GM23338 (cell line): Measurements from ENCODE around the gene BCKDK. TPM values are rescaled to one million over a fixed set of nuclear protein-coding genes. Genes with fewer than 3 reads are reported as not detected.

Source experiments
- ATAC-seq: fragments of 200-7000 bp; cut with Tn5 transposase; 3 replicates; pipeline ENCODE4 v1.9.1; 2020
- DNase-seq: peaks from one replicate; pipeline ENCODE4 v3.0.0-alpha.2; 2015; ENCODE audit warnings: low spot score
- H2AFZ ChIP-seq: fragments of 200-600 bp; sonication (generic); 2 replicates; pipeline ENCODE4 v1.8.0; 2016; ENCODE audit warnings: antibody characterized with exemption, mild to moderate bottlenecking, moderate library complexity
- H3F3A ChIP-seq: fragments of 200-600 bp; sonication (generic); replicated peaks from 2 replicates; pipeline ENCODE4 v1.8.0; 2017; ENCODE audit warnings: antibody characterized with exemption, mixed run types, low read depth
- H3K27ac ChIP-seq: fragments of 200-600 bp; sonication (generic); 2 replicates; pipeline ENCODE4 v1.6.1; 2016; ENCODE audit warnings: low read depth
- H3K27me3 ChIP-seq: fragments of 200-600 bp; sonication (generic); 2 replicates; pipeline ENCODE4 v1.8.0; 2016; ENCODE audit warnings: mild to moderate bottlenecking, mixed run types, moderate library complexity; ENCODE audit not compliant: insufficient read depth
- H3K36me3 ChIP-seq: fragments of 200-600 bp; sonication (generic); 2 replicates; pipeline ENCODE4 v1.8.0; 2016; ENCODE audit warnings: mild to moderate bottlenecking; ENCODE audit not compliant: insufficient read depth
- H3K4me1 ChIP-seq: fragments of 200-600 bp; sonication (generic); 2 replicates; pipeline ENCODE4 v1.8.0; 2016; ENCODE audit warnings: mild to moderate bottlenecking, moderate library complexity; ENCODE audit not compliant: insufficient read depth
- H3K4me2 ChIP-seq: fragments of 200-600 bp; sonication (generic); 2 replicates; pipeline ENCODE4 v1.7.1; 2017; ENCODE audit warnings: mixed run types
- H3K4me3 ChIP-seq: fragments of 200-600 bp; sonication (generic); 2 replicates; pipeline ENCODE4 v1.6.1; 2016; ENCODE audit warnings: mixed run types
- H3K79me2 ChIP-seq: fragments of 200-600 bp; sonication (generic); replicated peaks from 2 replicates; pipeline ENCODE4 v1.8.0; 2017; ENCODE audit warnings: mild to moderate bottlenecking; ENCODE audit not compliant: insufficient read depth
- H3K9me2 ChIP-seq: fragments of 200-600 bp; sonication (generic); 2 replicates; pipeline ENCODE4 v1.8.0; 2017; ENCODE audit not compliant: insufficient read depth
- H4K20me1 ChIP-seq: fragments of 200-600 bp; sonication (generic); replicated peaks from 2 replicates; pipeline ENCODE4 v1.8.0; 2017; ENCODE audit warnings: mild to moderate bottlenecking; ENCODE audit not compliant: insufficient read depth
- H3K27ac Mint-ChIP-seq: 2 replicates; pipeline ENCODE4 v1.8.0; 2020; ENCODE audit warnings: inconsistent platforms, mild to moderate bottlenecking, moderate library complexity, mixed read lengths
- H3K27me3 Mint-ChIP-seq: 3 replicates; pipeline ENCODE4 v1.8.0; 2022; ENCODE audit warnings: low read depth, mild to moderate bottlenecking, moderate library complexity, mixed read lengths, inconsistent platforms; ENCODE audit not compliant: insufficient read depth, poor library complexity
- H3K36me3 Mint-ChIP-seq: 3 replicates; pipeline ENCODE4 v1.8.0; 2021; ENCODE audit warnings: low read depth, mild to moderate bottlenecking, inconsistent platforms, moderate library complexity, mixed read lengths
- H3K4me1 Mint-ChIP-seq: 3 replicates; pipeline ENCODE4 v1.8.0; 2020; ENCODE audit warnings: mild to moderate bottlenecking, inconsistent platforms, mixed read lengths
- H3K4me3 Mint-ChIP-seq: 3 replicates; pipeline ENCODE4 v1.8.0; 2021; ENCODE audit warnings: moderate library complexity, mild to moderate bottlenecking, inconsistent platforms, mixed read lengths
- H3K9me3 Mint-ChIP-seq: 3 replicates; pipeline ENCODE4 v1.8.0; 2020; ENCODE audit warnings: moderate library complexity, mild to moderate bottlenecking, inconsistent platforms, mixed read lengths
- CREB1 ChIP-seq: fragments of 250-450 bp; sonication (Bioruptor Pico); IDR thresholded peaks from 2 replicates; pipeline ENCODE4 v1.5.0; 2020; ENCODE audit warnings: low read depth, mild to moderate bottlenecking, moderate library complexity
- EZH2 ChIP-seq: fragments of 200-600 bp; sonication (generic); IDR thresholded peaks from one replicate; pipeline ENCODE4 v1.8.0; 2017; ENCODE audit warnings: antibody characterized with exemption, mild to moderate bottlenecking, low read depth; ENCODE audit not compliant: unreplicated experiment
- EZH2phosphoT487 ChIP-seq: fragments of 200-600 bp; sonication (generic); IDR thresholded peaks from one replicate; pipeline ENCODE4 v1.8.1; 2018; ENCODE audit warnings: antibody characterized with exemption; ENCODE audit not compliant: unreplicated experiment
- JUNB ChIP-seq: IDR thresholded peaks from one replicate; pipeline ENCODE4 v1.6.1; 2016; ENCODE audit warnings: antibody characterized with exemption; ENCODE audit not compliant: unreplicated experiment
- NANOG ChIP-seq: IDR thresholded peaks from 2 replicates; pipeline ENCODE4 v1.6.1; 2016; ENCODE audit warnings: antibody characterized with exemption, borderline replicate concordance
- POLR2AphosphoS5 ChIP-seq: IDR thresholded peaks from 2 replicates; pipeline ENCODE4 v1.6.1; 2016; ENCODE audit warnings: antibody characterized with exemption, low read depth
- ZNF114 ChIP-seq: fragments of 250-450 bp; sonication (Bioruptor Pico); IDR thresholded peaks from 2 replicates; pipeline ENCODE4 v1.5.0; 2020; ENCODE audit warnings: mild to moderate bottlenecking, moderate library complexity
- polyA plus RNA-seq: library from polyadenylated mRNA; unstranded; fragments of >200 nt; fragmentation: Nextera tagmentation; extraction: Ambion mirVana; gene quantifications from 2 replicates; pipeline ENCODE4 v1.2.1, GENCODE V29; 2016
- total RNA-seq: library from RNA; depleted of rRNA; stranded (reverse); fragments of >200 nt; shearing (Covaris generic); gene quantifications from 2 replicates; pipeline ENCODE4 v1.2.3, GENCODE V29; 2014
- TF ChIP-seq, protein P1 (sequence below): IDR thresholded peaks from one replicate; pipeline ENCODE4 v1.6.1; 2018; ENCODE audit warnings: antibody characterized with exemption; ENCODE audit not compliant: unreplicated experiment
- TF ChIP-seq, protein P2 (sequence below): IDR thresholded peaks from 2 replicates; pipeline ENCODE4 v1.6.1; 2016; ENCODE audit warnings: antibody characterized with exemption
- TF ChIP-seq, protein P3 (sequence below), 2 experiments: fragments of 200-600 bp in 1 of 2; sonication (generic) in 1 of 2; conservative IDR thresholded peaks; 2 replicates each; pipeline versions ENCODE4 v1.5.1 to v1.6.1; 2016 to 2017; ENCODE audit warnings: antibody characterized with exemption in 2 of 2, low read depth in 2 of 2, mild to moderate bottlenecking in 2 of 2, moderate library complexity in 1 of 2

Gene BCKDK
- total and polyA plus RNA-seq, 2 experiments from 2014 or later: 36.1 to 58.9 TPM

DNA sequence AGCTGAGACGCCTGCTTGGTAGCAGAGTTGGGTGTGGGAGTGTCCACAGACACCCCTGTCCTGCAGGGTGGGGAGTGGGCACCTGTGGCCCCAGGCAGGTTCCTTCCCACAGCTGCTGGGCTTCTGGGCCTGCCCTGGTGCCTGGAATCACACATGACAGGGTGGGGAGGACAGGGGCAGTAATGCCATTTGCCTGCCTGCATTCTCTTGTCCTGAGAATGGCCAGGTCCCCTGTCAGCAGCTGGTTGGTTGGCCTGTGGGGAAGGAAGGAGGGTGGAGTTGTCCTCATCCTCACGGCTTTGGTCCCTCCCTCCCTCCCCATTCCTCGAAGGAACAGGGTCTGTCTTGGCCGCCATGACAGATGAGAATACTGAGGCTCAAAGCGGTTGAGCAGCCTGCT lies 24.6 kb upstream of the BCKDK start:
- peaks cover 13% of the 10 kb centered on the region for H3K27me3 Mint-ChIP-seq
- no peaks in the 10 kb centered on the region for H3K9me3 Mint-ChIP-seq
- ATAC-seq (no peak), DNase-seq (no peak)
- Histone ChIP-seq H3K4me1 (no peaks in the 10 kb centered on the region), H3K79me2 (no peaks in the 10 kb centered on the region), H3K9me2 (no peaks in the 10 kb centered on the region), H3K36me3 (no peaks in the 10 kb centered on the region), H3K4me3 (no peak overlapping the region), H4K20me1 (no peaks in the 10 kb centered on the region; the same call in 1 of the 2 replicates), H3K27ac (no peak overlapping the region), H3K4me2 (no peak overlapping the region), H3K27me3 (no peaks in the 10 kb centered on the region), H3F3A (no peaks in the 10 kb centered on the region), H2AFZ (no peak overlapping the region)
- peaks cover 5% of the 10 kb centered on the region; the same call in 1 of the 3 replicates for H3K4me1 Mint-ChIP-seq
- H3K36me3 Mint-ChIP-seq: peaks cover 32% of the 10 kb centered on the region
- H3K4me3 Mint-ChIP-seq: no peak overlapping the region; the same call in 2 of the 3 replicates
- TF ChIP-seq NANOG: no peak
- TF ChIP-seq, protein P1, sequence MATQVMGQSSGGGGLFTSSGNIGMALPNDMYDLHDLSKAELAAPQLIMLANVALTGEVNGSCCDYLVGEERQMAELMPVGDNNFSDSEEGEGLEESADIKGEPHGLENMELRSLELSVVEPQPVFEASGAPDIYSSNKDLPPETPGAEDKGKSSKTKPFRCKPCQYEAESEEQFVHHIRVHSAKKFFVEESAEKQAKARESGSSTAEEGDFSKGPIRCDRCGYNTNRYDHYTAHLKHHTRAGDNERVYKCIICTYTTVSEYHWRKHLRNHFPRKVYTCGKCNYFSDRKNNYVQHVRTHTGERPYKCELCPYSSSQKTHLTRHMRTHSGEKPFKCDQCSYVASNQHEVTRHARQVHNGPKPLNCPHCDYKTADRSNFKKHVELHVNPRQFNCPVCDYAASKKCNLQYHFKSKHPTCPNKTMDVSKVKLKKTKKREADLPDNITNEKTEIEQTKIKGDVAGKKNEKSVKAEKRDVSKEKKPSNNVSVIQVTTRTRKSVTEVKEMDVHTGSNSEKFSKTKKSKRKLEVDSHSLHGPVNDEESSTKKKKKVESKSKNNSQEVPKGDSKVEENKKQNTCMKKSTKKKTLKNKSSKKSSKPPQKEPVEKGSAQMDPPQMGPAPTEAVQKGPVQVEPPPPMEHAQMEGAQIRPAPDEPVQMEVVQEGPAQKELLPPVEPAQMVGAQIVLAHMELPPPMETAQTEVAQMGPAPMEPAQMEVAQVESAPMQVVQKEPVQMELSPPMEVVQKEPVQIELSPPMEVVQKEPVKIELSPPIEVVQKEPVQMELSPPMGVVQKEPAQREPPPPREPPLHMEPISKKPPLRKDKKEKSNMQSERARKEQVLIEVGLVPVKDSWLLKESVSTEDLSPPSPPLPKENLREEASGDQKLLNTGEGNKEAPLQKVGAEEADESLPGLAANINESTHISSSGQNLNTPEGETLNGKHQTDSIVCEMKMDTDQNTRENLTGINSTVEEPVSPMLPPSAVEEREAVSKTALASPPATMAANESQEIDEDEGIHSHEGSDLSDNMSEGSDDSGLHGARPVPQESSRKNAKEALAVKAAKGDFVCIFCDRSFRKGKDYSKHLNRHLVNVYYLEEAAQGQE: no peak
- TF ChIP-seq, protein P2, sequence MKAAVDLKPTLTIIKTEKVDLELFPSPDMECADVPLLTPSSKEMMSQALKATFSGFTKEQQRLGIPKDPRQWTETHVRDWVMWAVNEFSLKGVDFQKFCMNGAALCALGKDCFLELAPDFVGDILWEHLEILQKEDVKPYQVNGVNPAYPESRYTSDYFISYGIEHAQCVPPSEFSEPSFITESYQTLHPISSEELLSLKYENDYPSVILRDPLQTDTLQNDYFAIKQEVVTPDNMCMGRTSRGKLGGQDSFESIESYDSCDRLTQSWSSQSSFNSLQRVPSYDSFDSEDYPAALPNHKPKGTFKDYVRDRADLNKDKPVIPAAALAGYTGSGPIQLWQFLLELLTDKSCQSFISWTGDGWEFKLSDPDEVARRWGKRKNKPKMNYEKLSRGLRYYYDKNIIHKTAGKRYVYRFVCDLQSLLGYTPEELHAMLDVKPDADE: no peak
- no peak for TF ChIP-seq POLR2AphosphoS5
- no peak for TF ChIP-seq ZNF114 (CRISPR knock-in tag)
- no peak for TF ChIP-seq CREB1 (CRISPR knock-in tag)
- no peak for TF ChIP-seq JUNB
- TF ChIP-seq, protein P3, sequence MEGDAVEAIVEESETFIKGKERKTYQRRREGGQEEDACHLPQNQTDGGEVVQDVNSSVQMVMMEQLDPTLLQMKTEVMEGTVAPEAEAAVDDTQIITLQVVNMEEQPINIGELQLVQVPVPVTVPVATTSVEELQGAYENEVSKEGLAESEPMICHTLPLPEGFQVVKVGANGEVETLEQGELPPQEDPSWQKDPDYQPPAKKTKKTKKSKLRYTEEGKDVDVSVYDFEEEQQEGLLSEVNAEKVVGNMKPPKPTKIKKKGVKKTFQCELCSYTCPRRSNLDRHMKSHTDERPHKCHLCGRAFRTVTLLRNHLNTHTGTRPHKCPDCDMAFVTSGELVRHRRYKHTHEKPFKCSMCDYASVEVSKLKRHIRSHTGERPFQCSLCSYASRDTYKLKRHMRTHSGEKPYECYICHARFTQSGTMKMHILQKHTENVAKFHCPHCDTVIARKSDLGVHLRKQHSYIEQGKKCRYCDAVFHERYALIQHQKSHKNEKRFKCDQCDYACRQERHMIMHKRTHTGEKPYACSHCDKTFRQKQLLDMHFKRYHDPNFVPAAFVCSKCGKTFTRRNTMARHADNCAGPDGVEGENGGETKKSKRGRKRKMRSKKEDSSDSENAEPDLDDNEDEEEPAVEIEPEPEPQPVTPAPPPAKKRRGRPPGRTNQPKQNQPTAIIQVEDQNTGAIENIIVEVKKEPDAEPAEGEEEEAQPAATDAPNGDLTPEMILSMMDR (conservative IDR thresholded peaks at IDR 0.05; ENCODE audit: low read depth in 2 of 2): no peak
- TF ChIP-seq EZH2phosphoT487: no peak
- no peak for TF ChIP-seq EZH2
- H3K27ac Mint-ChIP-seq: no peak overlapping the region

DNA sequence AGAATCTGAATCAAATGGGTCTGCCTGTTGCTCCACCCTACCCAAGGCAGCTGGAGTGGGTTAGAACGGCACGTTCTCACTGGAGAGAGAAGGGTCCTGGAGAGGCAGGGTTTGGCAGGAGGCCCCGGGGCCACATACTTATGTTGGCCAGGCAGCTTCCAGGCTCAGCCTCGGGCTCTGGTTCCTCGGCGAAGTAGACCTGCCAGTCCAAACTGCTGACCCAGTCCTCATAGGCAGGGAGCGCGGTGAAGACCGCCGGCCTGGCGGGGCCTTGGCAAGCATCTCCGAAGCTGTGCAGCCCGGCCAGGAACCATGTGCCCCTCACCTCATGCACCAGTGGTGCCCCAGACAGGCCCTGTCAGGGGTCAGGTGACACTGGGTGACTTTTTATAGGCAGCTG lies 24.2 kb upstream of the BCKDK start:
- no peaks in the 10 kb centered on the region; the same call in 1 of the 2 replicates for H4K20me1 ChIP-seq
- H3K4me1 Mint-ChIP-seq: peaks cover 5% of the 10 kb centered on the region; the same call in 1 of the 3 replicates
- H3K4me3 Mint-ChIP-seq: no peak overlapping the region
- peaks cover 12% of the 10 kb centered on the region for H3K27me3 Mint-ChIP-seq
- no peaks in the 10 kb centered on the region for H3K36me3 ChIP-seq
- H3K79me2 ChIP-seq: no peaks in the 10 kb centered on the region
- TF ChIP-seq ZNF114 (CRISPR knock-in tag) (no peak), EZH2 (no peak), CREB1 (CRISPR knock-in tag) (no peak), NANOG (no peak)
- H3K27ac Mint-ChIP-seq: no peak overlapping the region
- ATAC-seq (no peak), DNase-seq (no peak)
- H3K4me3 ChIP-seq: no peak overlapping the region
- H3F3A ChIP-seq: no peaks in the 10 kb centered on the region
- peaks cover 28% of the 10 kb centered on the region for H3K36me3 Mint-ChIP-seq
- no peaks in the 10 kb centered on the region for H3K9me3 Mint-ChIP-seq
- H3K4me2 ChIP-seq: no peak overlapping the region
- no peaks in the 10 kb centered on the region for H3K27me3 ChIP-seq
- no peak overlapping the region for H2AFZ ChIP-seq
- H3K27ac ChIP-seq: no peak overlapping the region
- H3K9me2 ChIP-seq: no peaks in the 10 kb centered on the region
- H3K4me1 ChIP-seq: no peaks in the 10 kb centered on the region
